ENCODE measurements around the gene DTNB.

DNA sequence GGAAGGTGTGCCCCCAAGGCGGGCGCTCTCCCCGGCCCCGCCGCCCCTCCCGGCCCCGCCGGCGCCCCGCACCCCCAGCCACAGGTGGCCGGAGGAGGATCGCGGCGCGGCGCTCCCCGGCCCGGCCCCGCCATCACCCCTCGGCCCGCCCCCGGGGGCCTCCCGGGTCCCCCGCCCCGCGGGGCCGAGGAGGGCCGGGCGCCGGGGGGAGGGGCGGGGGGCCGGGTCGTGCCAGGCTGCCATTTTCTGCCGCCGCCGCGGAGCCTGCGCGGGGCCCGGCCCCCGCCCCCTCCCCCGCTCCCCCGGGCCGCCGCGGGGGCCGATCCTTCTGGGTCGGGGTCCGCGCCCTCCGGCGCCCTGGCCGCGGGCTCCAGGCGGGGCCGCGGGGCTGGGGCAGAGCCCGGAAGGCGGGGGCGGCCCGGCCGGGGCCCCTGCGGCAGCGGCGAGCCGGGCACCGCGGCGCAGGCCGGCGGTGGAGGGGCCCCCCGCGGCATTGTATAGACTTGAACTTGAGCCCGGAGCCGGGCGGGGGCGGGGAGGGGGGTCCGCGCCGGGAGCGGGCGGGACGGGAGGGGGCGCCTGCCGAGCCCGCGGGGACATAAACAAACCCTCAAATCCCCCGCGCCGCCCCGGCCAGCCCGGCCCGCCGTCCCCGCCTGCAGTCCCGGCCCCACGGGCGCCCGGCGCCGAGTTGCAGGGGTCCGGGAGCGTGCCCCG, 332.2 kb downstream of the DTNB start:
- TF ChIP-seq, protein P1, sequence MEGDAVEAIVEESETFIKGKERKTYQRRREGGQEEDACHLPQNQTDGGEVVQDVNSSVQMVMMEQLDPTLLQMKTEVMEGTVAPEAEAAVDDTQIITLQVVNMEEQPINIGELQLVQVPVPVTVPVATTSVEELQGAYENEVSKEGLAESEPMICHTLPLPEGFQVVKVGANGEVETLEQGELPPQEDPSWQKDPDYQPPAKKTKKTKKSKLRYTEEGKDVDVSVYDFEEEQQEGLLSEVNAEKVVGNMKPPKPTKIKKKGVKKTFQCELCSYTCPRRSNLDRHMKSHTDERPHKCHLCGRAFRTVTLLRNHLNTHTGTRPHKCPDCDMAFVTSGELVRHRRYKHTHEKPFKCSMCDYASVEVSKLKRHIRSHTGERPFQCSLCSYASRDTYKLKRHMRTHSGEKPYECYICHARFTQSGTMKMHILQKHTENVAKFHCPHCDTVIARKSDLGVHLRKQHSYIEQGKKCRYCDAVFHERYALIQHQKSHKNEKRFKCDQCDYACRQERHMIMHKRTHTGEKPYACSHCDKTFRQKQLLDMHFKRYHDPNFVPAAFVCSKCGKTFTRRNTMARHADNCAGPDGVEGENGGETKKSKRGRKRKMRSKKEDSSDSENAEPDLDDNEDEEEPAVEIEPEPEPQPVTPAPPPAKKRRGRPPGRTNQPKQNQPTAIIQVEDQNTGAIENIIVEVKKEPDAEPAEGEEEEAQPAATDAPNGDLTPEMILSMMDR (IDR thresholded peaks at IDR 0.05; ENCODE audit: poor library complexity, severe bottlenecking): no peak
- TF ChIP-seq EZH2 (IDR thresholded peaks at IDR 0.05; ENCODE audit: borderline replicate concordance, insufficient read depth, low read length, poor library complexity, severe bottlenecking) (no peak), MXI1 (conservative IDR thresholded peaks at IDR 0.05; ENCODE audit: poor library complexity, severe bottlenecking) (no peak)
